ENCODE results near the gene GPATCH4. TPM values are rescaled to one million over a fixed set of nuclear protein-coding genes. Genes with fewer than 3 reads are reported as not detected.
"Not testable (repeated sequence)": the region's sequence is repeated elsewhere in the genome, so short reads cannot be mapped to it uniquely, and the experiment has no call there.

GPATCH4 gene
- total RNA-seq, 8 experiments from 2014 or later = 14.7 to 50.1 (median 30.5) TPM

- in situ Hi-C loops (cut with MboI; ENCODE audit: low pct_unique_long_range_greater_than_20kb in 2 of 9, low sequenced_read_pairs in 9 of 9, unreplicated experiment in 9 of 9) = loop anchor here in 3 of 9 experiments (25.0 kb wide), 2 partner anchors 187 to 237 kb away; no protein-coding TSS in a partner anchor
- ATAC-seq (replicated peaks in 6 of 8) = peak; percentile 68 to 89 (median 86)
- Histone ChIP-seq H3K27ac (no peak overlapping the region), H3K4me3 (peak overlapping the region; percentile 23 to 42 (median 31)), H3K4me1 (replicated peaks in 1 of 2) (peaks cover 0 to 18% of the 10 kb centered on the region in 2 donors)
- 0 to 7% (median 2%) methylated on average over 1 to 29 of the region's 87 CpGs; no CpG with 5 or more reads in 6 of the 10 experiments for WGBS, 10 experiments
These were observed 22.9 kb upstream of the GPATCH4 start for GRCh38 chr1:156623946-156624813.

- Histone ChIP-seq H3K4me1 (replicated peaks in 1 of 2) (peaks cover 0 to 18% of the 10 kb centered on the region in 2 donors), H3K27ac (no peak overlapping the region), H3K4me3 (no peak overlapping the region)
- in situ Hi-C loops (cut with MboI; ENCODE audit: low pct_unique_long_range_greater_than_20kb in 2 of 9, low sequenced_read_pairs in 9 of 9, unreplicated experiment in 9 of 9) = loop anchor here in 3 of 9 experiments (25.0 kb wide), 2 partner anchors 185 to 235 kb away; no protein-coding TSS in a partner anchor
- 34 to 83% (median 69%) methylated on average over 1 to 6 of the region's 6 CpGs; no CpG with 5 or more reads in 1 of the 10 experiments for WGBS, 10 experiments
- no peak for ATAC-seq (replicated peaks in 6 of 8)
These were observed 21.5 kb upstream of the GPATCH4 start for GRCh38 chr1:156622581-156623297.

- 0 to 30% (median 17%) methylated on average over 1 to 3 of the region's 6 CpGs; no CpG with 5 or more reads in 3 of the 10 experiments for WGBS, 10 experiments
- Histone ChIP-seq H3K4me3 (no peak overlapping the region), H3K4me1 (replicated peaks in 1 of 2) (peaks cover 11 to 23% of the 10 kb centered on the region in 2 donors), H3K27ac (no peak overlapping the region)
- in situ Hi-C loops (cut with MboI; ENCODE audit: low pct_unique_long_range_greater_than_20kb in 2 of 9, low sequenced_read_pairs in 9 of 9, unreplicated experiment in 9 of 9) = loop anchor here in 3 of 9 experiments (25.0 kb wide), 2 partner anchors 182 to 232 kb away; no protein-coding TSS in a partner anchor
- ATAC-seq (replicated peaks in 6 of 8) = no peak
These were observed 18.3 kb upstream of the GPATCH4 start for GRCh38 chr1:156619582-156619955.

GRCh38 chr1:156618853-156619581 lies 17.7 kb upstream of the GPATCH4 start, which contains the start of gene HAPLN2:
Gene HAPLN2, plus strand, starts transcription at chr1:156619415. Its CDS starts 4,076 bp downstream, at chr1:156623491.
- ATAC-seq (replicated peaks in 6 of 8) = peak in 1 of 8 experiments; percentile 42
- H3K27ac ChIP-seq = no peak within 1 kb of the TSS
- H3K4me1 ChIP-seq (replicated peaks in 1 of 2) = peaks cover 11 to 21% of the 10 kb centered on the region in 2 donors
- H3K4me3 ChIP-seq = no peak within 1 kb of the TSS
- in situ Hi-C loops (cut with MboI; ENCODE audit: low pct_unique_long_range_greater_than_20kb in 2 of 9, low sequenced_read_pairs in 9 of 9, unreplicated experiment in 9 of 9) = loop anchor here in 3 of 9 experiments (25.0 kb wide), 2 partner anchors 182 to 232 kb away; no protein-coding TSS in a partner anchor
- WGBS, 10 experiments = 0 to 7% (median 3%) methylated on average over 1 to 7 of the region's 7 CpGs; no CpG with 5 or more reads in 2 of the 10 experiments

GRCh38 chr1:156616463-156616862 lies 15.2 kb upstream of the GPATCH4 start:
- no peak overlapping the region for H3K27ac ChIP-seq
- 0 to 50% (median 30%) methylated on average over 1 to 5 of the region's 5 CpGs; no CpG with 5 or more reads in 3 of the 10 experiments for WGBS, 10 experiments
- peak in 6 of 8 experiments; percentile 83 to 96 (median 90) for ATAC-seq (replicated peaks in 6 of 8)

GRCh38 chr1:156615946-156616345 lies 14.7 kb upstream of the GPATCH4 start:
- peak in 4 of 8 experiments; percentile 15 to 29 (median 20) for ATAC-seq (replicated peaks in 6 of 8)
- Histone ChIP-seq H3K4me1 (replicated peaks in 1 of 2) (peaks cover 11 to 18% of the 10 kb centered on the region in 2 donors), H3K27ac (no peak overlapping the region), H3K4me3 (no peak overlapping the region)
- in situ Hi-C loops (cut with MboI; ENCODE audit: low pct_unique_long_range_greater_than_20kb in 2 of 9, low sequenced_read_pairs in 9 of 9, unreplicated experiment in 9 of 9) = loop anchor here in 3 of 9 experiments (25.0 kb wide), 2 partner anchors 179 to 229 kb away; no protein-coding TSS in a partner anchor
- 25 to 100% (median 60%) methylated on average over 1 to 4 of the region's 4 CpGs; no CpG with 5 or more reads in 3 of the 10 experiments for WGBS, 10 experiments

More at GRCh38 chr1:156616463-156616862, 15.2 kb upstream of the GPATCH4 start:
- no peak overlapping the region for H3K4me3 ChIP-seq
- peaks cover 11 to 18% of the 10 kb centered on the region in 2 donors for H3K4me1 ChIP-seq (replicated peaks in 1 of 2)
- in situ Hi-C loops (cut with MboI; ENCODE audit: low pct_unique_long_range_greater_than_20kb in 2 of 9, low sequenced_read_pairs in 9 of 9, unreplicated experiment in 9 of 9) = loop anchor here in 3 of 9 experiments (25.0 kb wide), 2 partner anchors 179 to 229 kb away; no protein-coding TSS in a partner anchor

GRCh38 chr1:156612666-156613065 lies 11.4 kb upstream of the GPATCH4 start:
- 14 to 100% (median 67%) methylated on average over 1 to 3 of the region's 3 CpGs for WGBS, 10 experiments
- peaks cover 16 to 20% of the 10 kb centered on the region in 2 donors for H3K4me1 ChIP-seq (replicated peaks in 1 of 2)
- no peak overlapping the region for H3K4me3 ChIP-seq
- in situ Hi-C loops (cut with MboI; ENCODE audit: low pct_unique_long_range_greater_than_20kb in 2 of 9, low sequenced_read_pairs in 9 of 9, unreplicated experiment in 9 of 9) = loop anchor here in 3 of 9 experiments (25.0 kb wide), 2 partner anchors 175 to 225 kb away; no protein-coding TSS in a partner anchor
- H3K27ac ChIP-seq = no peak overlapping the region
- no peak for ATAC-seq (replicated peaks in 6 of 8)

- not testable (repeated sequence) for H3K4me1 ChIP-seq (replicated peaks in 1 of 2); H3K27ac ChIP-seq; H3K4me3 ChIP-seq; ATAC-seq (replicated peaks in 6 of 8)
- WGBS, 10 experiments = 35 to 100% (median 84%) methylated on average over 3 to 9 of the region's 9 CpGs; no CpG with 5 or more reads in 1 of the 10 experiments
- in situ Hi-C loops (cut with MboI; ENCODE audit: low pct_unique_long_range_greater_than_20kb in 2 of 9, low sequenced_read_pairs in 9 of 9, unreplicated experiment in 9 of 9) = loop anchor here in 3 of 9 experiments (25.0 kb wide), 2 partner anchors 173 to 223 kb away; no protein-coding TSS in a partner anchor
These were observed 8.8 kb upstream of the GPATCH4 start for GRCh38 chr1:156610072-156610471.

GRCh38 chr1:156608981-156609380 lies 7.7 kb upstream of the GPATCH4 start:
- ATAC-seq (replicated peaks in 6 of 8) = peak in 6 of 8 experiments; percentile 55 to 74 (median 57)
- peaks cover 5 to 7% of the 10 kb centered on the region in 2 donors for H3K4me1 ChIP-seq (replicated peaks in 1 of 2)
- WGBS, 10 experiments = 17 to 80% (median 42%) methylated on average over 1 to 6 of the region's 6 CpGs; no CpG with 5 or more reads in 1 of the 10 experiments
- no peak overlapping the region for H3K4me3 ChIP-seq
- no peak overlapping the region for H3K27ac ChIP-seq
- in situ Hi-C loops (cut with MboI; ENCODE audit: low pct_unique_long_range_greater_than_20kb in 2 of 9, low sequenced_read_pairs in 9 of 9, unreplicated experiment in 9 of 9) = loop anchor here in 4 of 9 experiments (10.0 to 25.0 kb wide), 3 partner anchors 154 to 222 kb away; no protein-coding TSS in a partner anchor

GRCh38 chr1:156608036-156608674 lies 6.9 kb upstream of the GPATCH4 start:
- H3K4me1 ChIP-seq (replicated peaks in 1 of 2) = peaks cover 5 to 7% of the 10 kb centered on the region in 2 donors
- in situ Hi-C loops (cut with MboI; ENCODE audit: low pct_unique_long_range_greater_than_20kb in 2 of 9, low sequenced_read_pairs in 9 of 9, unreplicated experiment in 9 of 9) = loop anchor here in 4 of 9 experiments (10.0 to 25.0 kb wide), 3 partner anchors 153 to 221 kb away; no protein-coding TSS in a partner anchor
- WGBS, 10 experiments = 0 to 50% (median 32%) methylated on average over 1 to 7 of the region's 7 CpGs
- peak; percentile 98 to 100 (median 99) for ATAC-seq (replicated peaks in 6 of 8)
- no peak overlapping the region for H3K4me3 ChIP-seq
- no peak overlapping the region for H3K27ac ChIP-seq

GRCh38 chr1:156607344-156607743 lies 6.1 kb upstream of the GPATCH4 start:
- H3K4me3 ChIP-seq; ATAC-seq (replicated peaks in 6 of 8); H3K4me1 ChIP-seq (replicated peaks in 1 of 2); H3K27ac ChIP-seq: not testable (repeated sequence)
- in situ Hi-C loops (cut with MboI; ENCODE audit: low pct_unique_long_range_greater_than_20kb in 2 of 9, low sequenced_read_pairs in 9 of 9, unreplicated experiment in 9 of 9) = loop anchor here in 4 of 9 experiments (10.0 to 25.0 kb wide), 3 partner anchors 153 to 220 kb away; no protein-coding TSS in a partner anchor
- WGBS, 10 experiments = 43 to 93% (median 79%) methylated on average over 2 to 4 of the region's 4 CpGs; no CpG with 5 or more reads in 4 of the 10 experiments
